Neural cell (in vitro differentiated cells): ENCODE measurements around the gene FGF14. TPM values are rescaled to one million over a fixed set of nuclear protein-coding genes. Genes with fewer than 3 reads are reported as not detected.

Experiments used
- H2AFZ ChIP-seq: fragments of 200-600, 300-800 bp; sonication (generic), shearing (Covaris generic); 2 replicates; pipeline ENCODE4 v1.6.0; 2014; ENCODE audit warnings: low read depth, mild to moderate bottlenecking, antibody characterized with exemption, low read length, moderate library complexity
- H3F3A ChIP-seq: fragments of 200-600 bp; shearing (Covaris generic); 2 replicates; pipeline ENCODE4 v1.6.1; 2016; ENCODE audit warnings: mild to moderate bottlenecking, moderate library complexity, mixed read lengths, antibody characterized with exemption, low read length; ENCODE audit not compliant: insufficient read depth, poor library complexity, severe bottlenecking
- H3K27ac ChIP-seq: fragments of 200-600, 300-800 bp; sonication (generic), shearing (Covaris generic); 2 replicates; pipeline ENCODE4 v1.5.1; 2014; ENCODE audit warnings: mild to moderate bottlenecking, low read length, moderate library complexity
- H3K27me3 ChIP-seq: fragments of 300-800, 200-600 bp; sonication (generic), shearing (Covaris generic); 2 replicates; pipeline ENCODE4 v1.6.0; 2014; ENCODE audit warnings: mild to moderate bottlenecking, low read depth, low read length, moderate library complexity; ENCODE audit not compliant: insufficient read depth
- H3K36me3 ChIP-seq: fragments of 300-800, 200-600 bp; sonication (generic), shearing (Covaris generic); 2 replicates; pipeline ENCODE4 v1.5.1; 2014; ENCODE audit warnings: mild to moderate bottlenecking, antibody characterized with exemption, low read length, moderate library complexity; ENCODE audit not compliant: insufficient read depth
- H3K4me2 ChIP-seq: fragments of 300-800, 200-600 bp; sonication (generic), shearing (Covaris generic); 2 replicates; pipeline ENCODE4 v1.6.0; 2014; ENCODE audit warnings: mild to moderate bottlenecking, low read length
- H3K4me3 ChIP-seq: fragments of 300-800, 200-600 bp; sonication (generic), shearing (Covaris generic); 2 replicates; pipeline ENCODE4 v1.5.1; 2014; ENCODE audit warnings: mild to moderate bottlenecking, low read length, moderate library complexity
- H3K79me2 ChIP-seq: fragments of 200-600 bp; shearing (Covaris generic); replicated peaks from 2 replicates; pipeline ENCODE4 v1.6.0; 2014; ENCODE audit warnings: mild to moderate bottlenecking, low read length, moderate library complexity; ENCODE audit not compliant: insufficient read depth
- H3K9ac ChIP-seq: fragments of 300-800, 200-600 bp; sonication (generic), shearing (Covaris generic); 2 replicates; pipeline ENCODE4 v1.6.1; 2016; ENCODE audit warnings: mild to moderate bottlenecking, low read length, mixed read lengths
- H3K9me2 ChIP-seq: fragments of 200-600 bp; shearing (Covaris generic); 2 replicates; pipeline ENCODE4 v1.6.1; 2016; ENCODE audit warnings: mild to moderate bottlenecking, low read length, mixed read lengths; ENCODE audit not compliant: insufficient read depth
- H3K9me3 ChIP-seq: fragments of 200-600, 300-800 bp; sonication (generic), shearing (Covaris generic); 2 replicates; pipeline ENCODE4 v1.6.1; 2016; ENCODE audit warnings: mild to moderate bottlenecking, mixed run types, low read length, moderate library complexity, mixed read lengths
- H4K20me1 ChIP-seq: fragments of 200-600 bp; shearing (Covaris generic); 2 replicates; pipeline ENCODE4 v1.6.1; 2016; ENCODE audit warnings: mild to moderate bottlenecking, mixed run types; ENCODE audit not compliant: insufficient read depth
- CTCF ChIP-seq: fragments of 450-650 bp; IDR thresholded peaks from 2 replicates; pipeline ENCODE4 v1.5.1; 2014; ENCODE audit warnings: antibody characterized with exemption, mild to moderate bottlenecking, moderate library complexity; ENCODE audit not compliant: poor library complexity, severe bottlenecking
- EP300 ChIP-seq: fragments of 450-650 bp; conservative IDR thresholded peaks from 2 replicates; pipeline ENCODE4 v1.6.1; 2014; ENCODE audit warnings: antibody characterized with exemption, mild to moderate bottlenecking, moderate library complexity; ENCODE audit not compliant: poor library complexity, severe bottlenecking
- EZH2 ChIP-seq: fragments of 200-600, 300-800 bp; shearing (Covaris generic), sonication (generic); IDR thresholded peaks from 2 replicates; pipeline ENCODE4 v1.6.1; 2014; ENCODE audit warnings: antibody characterized with exemption, low read length, borderline replicate concordance, mild to moderate bottlenecking; ENCODE audit not compliant: insufficient read depth, poor library complexity, severe bottlenecking
- MXI1 ChIP-seq: fragments of 450-650 bp; conservative IDR thresholded peaks from 2 replicates; pipeline ENCODE4 v1.6.1; 2014; ENCODE audit warnings: antibody characterized with exemption, mild to moderate bottlenecking; ENCODE audit not compliant: poor library complexity, severe bottlenecking
- POLR2AphosphoS5 ChIP-seq: IDR thresholded peaks from 2 replicates; pipeline ENCODE4 v1.6.1; 2012
- RAD21 ChIP-seq: fragments of 450-650 bp; conservative IDR thresholded peaks from 2 replicates; pipeline ENCODE4 v1.6.1; 2014; ENCODE audit warnings: antibody characterized with exemption, mild to moderate bottlenecking, moderate library complexity
- REST ChIP-seq: IDR thresholded peaks from 2 replicates; pipeline ENCODE4 v1.6.1; 2012; ENCODE audit warnings: borderline replicate concordance
- SMC3 ChIP-seq: fragments of 450-650 bp; conservative IDR thresholded peaks from 2 replicates; pipeline ENCODE4 v1.6.1; 2014; ENCODE audit warnings: antibody characterized with exemption, mild to moderate bottlenecking, moderate library complexity; ENCODE audit not compliant: poor library complexity
- TAF1 ChIP-seq: IDR thresholded peaks from 2 replicates; pipeline ENCODE4 v1.6.1; 2012; ENCODE audit warnings: low read depth
- polyA plus RNA-seq: library from polyadenylated mRNA; depleted of rRNA; stranded (reverse); fragments of >200 nt; gene quantifications from 2 replicates; pipeline ENCODE4 v1.2.3, GENCODE V29; 2014

The FGF14 gene
- polyA plus RNA-seq, 1 donor from 2014 or later, result 36.4 TPM

- Histone ChIP-seq H3K9ac (no peak overlapping the region), H3K79me2 (no peaks in the 10 kb centered on the region), H2AFZ (no peak overlapping the region), H3K9me3 (no peaks in the 10 kb centered on the region), H3K4me3 (no peak overlapping the region), H3K27ac (no peak overlapping the region), H3K4me2 (no peak overlapping the region), H4K20me1 (no peaks in the 10 kb centered on the region), H3K36me3 (no peaks in the 10 kb centered on the region), H3K27me3 (no peaks in the 10 kb centered on the region), H3K9me2 (no peaks in the 10 kb centered on the region), H3F3A (no peaks in the 10 kb centered on the region)
- TF ChIP-seq SMC3 (no peak), MXI1 (no peak), RAD21 (no peak), EZH2 (no peak), TAF1 (no peak)
Observed at GRCh38 chr13:101998129-101998528, 403.7 kb downstream of the FGF14 start.

GRCh38 chr13:101996954-101997353 is 404.9 kb downstream of the FGF14 start:
- no peak overlapping the region for H2AFZ ChIP-seq
- no peaks in the 10 kb centered on the region for H4K20me1 ChIP-seq
- no peaks in the 10 kb centered on the region for H3K9me3 ChIP-seq
- H3K4me2 ChIP-seq, result no peak overlapping the region
- H3K27me3 ChIP-seq, result no peaks in the 10 kb centered on the region
- no peaks in the 10 kb centered on the region for H3F3A ChIP-seq
- H3K36me3 ChIP-seq, result no peaks in the 10 kb centered on the region
- H3K9ac ChIP-seq, result no peak overlapping the region
- H3K9me2 ChIP-seq, result no peaks in the 10 kb centered on the region
- TF ChIP-seq SMC3 (no peak), RAD21 (no peak)
- no peak overlapping the region for H3K27ac ChIP-seq
- no peak overlapping the region for H3K4me3 ChIP-seq
- no peaks in the 10 kb centered on the region for H3K79me2 ChIP-seq

GRCh38 chr13:101989798-101990350 is 412.0 kb downstream of the FGF14 start:
- Histone ChIP-seq H3K9me2 (no peaks in the 10 kb centered on the region), H3K27ac (no peak overlapping the region), H3K9ac (no peak overlapping the region), H2AFZ (no peak overlapping the region), H3K27me3 (no peaks in the 10 kb centered on the region), H3K4me3 (no peak overlapping the region), H3K4me2 (no peak overlapping the region), H3K9me3 (no peaks in the 10 kb centered on the region), H3K79me2 (no peaks in the 10 kb centered on the region), H3F3A (no peaks in the 10 kb centered on the region), H3K36me3 (no peaks in the 10 kb centered on the region), H4K20me1 (no peaks in the 10 kb centered on the region)
- TF ChIP-seq CTCF (no peak), RAD21 (no peak), EZH2 (no peak), TAF1 (no peak), SMC3 (no peak), REST (no peak), POLR2AphosphoS5 (no peak), MXI1 (no peak), EP300 (no peak)
